HG02642 (cell line): Measurements from ENCODE around the gene TBL1XR1.

ENCODE experiments used
- ATAC-seq: cut with Tn5 transposase; IDR thresholded peaks from one replicate; pipeline ENCODE4 v1.9.1; 2021; ENCODE audit warnings: mild to moderate bottlenecking; ENCODE audit not compliant: unreplicated experiment, poor library complexity

TBL1XR1 gene

DNA sequence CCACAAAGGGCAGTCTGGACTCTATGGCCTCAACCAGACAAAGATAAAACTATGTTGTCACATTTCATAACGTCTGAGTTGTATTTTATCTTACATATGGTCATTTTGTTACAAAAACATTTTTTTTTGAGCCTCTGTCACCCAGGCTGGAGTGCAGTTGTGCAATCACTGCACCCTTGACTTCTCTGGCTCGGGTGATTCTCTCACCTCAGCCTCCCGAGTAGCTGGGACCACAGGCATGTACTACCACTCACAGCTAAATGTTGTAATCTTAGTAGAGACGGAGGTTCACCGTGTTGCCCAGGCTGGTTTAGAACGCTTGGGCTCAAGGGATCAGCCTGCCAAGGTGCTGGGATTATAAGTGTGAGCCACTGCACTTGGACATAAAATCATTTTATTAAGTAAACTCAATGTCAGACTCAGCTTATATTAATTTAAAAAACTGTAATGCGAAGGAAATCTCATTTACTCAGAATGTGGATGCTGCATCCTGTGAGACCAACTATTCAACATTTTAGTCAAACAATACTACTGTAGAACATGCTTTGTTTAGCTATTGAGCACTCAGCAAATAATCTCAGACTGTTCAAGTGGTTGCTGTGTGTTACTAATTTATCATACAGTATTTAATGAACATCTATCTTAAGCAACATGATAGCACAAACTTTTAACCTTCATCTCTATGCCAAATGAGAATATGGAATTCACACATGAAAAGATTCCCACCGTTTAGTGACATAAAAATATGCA, 209.2 kb downstream of the TBL1XR1 start:
- no peak for ATAC-seq

- ATAC-seq: no peak
Observed at GRCh38 chr3:176978441-176978840, 218.8 kb downstream of the TBL1XR1 start.

GRCh38 chr3:176977331-176977730, 220.0 kb downstream of the TBL1XR1 start:
- ATAC-seq: no peak

DNA sequence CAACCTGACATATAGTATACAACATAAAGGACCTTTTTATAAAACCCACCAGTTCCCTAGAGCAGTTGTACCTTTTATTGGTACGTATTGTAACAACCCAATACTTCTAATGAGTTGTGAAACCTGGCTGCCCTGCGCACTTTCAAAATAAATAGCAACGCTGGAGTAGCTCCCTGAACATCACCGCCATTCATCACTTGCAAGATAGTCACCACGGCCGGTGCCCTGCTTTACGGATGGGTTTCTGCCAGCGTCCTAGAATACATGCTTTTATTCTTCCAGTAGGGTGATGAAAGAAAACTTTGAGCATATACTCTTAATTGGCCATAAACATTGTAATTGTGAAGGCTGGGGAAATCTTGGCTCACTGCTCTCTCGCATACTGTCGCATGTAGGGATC, 220.7 kb downstream of the TBL1XR1 start:
- ATAC-seq: no peak

GRCh38 chr3:176974279-176974678, 223.0 kb downstream of the TBL1XR1 start:
- ATAC-seq: no peak

DNA sequence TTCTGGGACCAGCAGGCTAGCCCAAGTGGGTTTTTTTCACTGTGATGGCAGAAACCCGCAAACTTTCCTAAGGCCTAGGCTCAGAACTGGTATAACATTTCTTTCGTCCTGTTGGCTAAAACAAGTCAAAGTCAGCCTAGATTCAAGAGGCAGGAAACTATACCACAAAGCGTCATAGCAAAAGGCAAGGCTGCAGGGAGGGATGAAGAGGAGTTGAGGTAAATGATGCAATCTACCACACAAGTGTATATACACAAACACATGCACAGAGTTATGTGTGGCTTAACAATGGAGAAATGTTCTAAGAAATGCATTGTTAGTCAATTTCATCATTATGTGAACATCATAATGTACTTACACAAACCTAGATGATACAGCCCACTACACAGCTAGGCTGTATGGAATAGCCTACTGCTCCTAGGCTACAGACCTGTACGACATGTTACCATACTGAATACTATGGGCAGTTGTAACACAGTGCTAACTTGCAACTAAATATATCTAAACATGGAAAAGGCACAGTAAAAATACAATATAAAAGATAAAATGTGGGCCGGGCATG, 225.6 kb downstream of the TBL1XR1 start:
- ATAC-seq: no peak

GRCh38 chr3:176970770-176971169, 226.5 kb downstream of the TBL1XR1 start:
- ATAC-seq: no peak

- ATAC-seq: no peak
Observed at GRCh38 chr3:176969506-176969905, 227.8 kb downstream of the TBL1XR1 start.
